Effector CD8-positive, alpha-beta T cell (primary cell): ENCODE results near the gene DDX41.
"Not testable (repeated sequence)": the region's sequence is repeated elsewhere in the genome, so short reads cannot be mapped to it uniquely, and the experiment has no call there.

Experiments used
- DNase-seq: peaks from one replicate; lab custom pipeline; 2025; lab: John Stamatoyannopoulos, UW

The DDX41 gene

GRCh38 chr5:177537389-177538361 lies 20.9 kb upstream of the DDX41 start:
- DNase-seq = no peak

DNA sequence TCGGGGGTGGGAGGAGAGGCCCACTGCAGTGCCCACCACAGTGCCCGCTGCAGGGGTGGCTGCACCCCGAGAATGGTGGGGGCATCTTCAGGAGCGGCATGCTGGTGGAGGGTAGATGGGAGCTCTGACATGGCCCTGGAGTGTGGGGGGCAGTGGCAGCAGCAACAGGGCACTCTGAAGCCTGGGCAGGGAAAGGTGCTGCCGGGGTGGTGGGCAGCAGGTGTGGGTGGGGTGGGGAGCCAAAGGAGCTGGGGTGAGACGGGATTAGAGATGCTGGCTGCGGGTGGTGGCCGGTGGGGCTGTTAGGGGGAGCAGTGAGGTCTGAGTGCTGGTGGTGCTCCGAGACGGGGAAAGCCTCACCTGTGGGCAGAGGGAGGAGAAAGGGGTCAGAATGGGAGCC lies 19.6 kb upstream of the DDX41 start:
- no peak for DNase-seq

- DNase-seq = no peak
Measured at GRCh38 chr5:177535125-177535524, 18.4 kb upstream of the DDX41 start.

DNA sequence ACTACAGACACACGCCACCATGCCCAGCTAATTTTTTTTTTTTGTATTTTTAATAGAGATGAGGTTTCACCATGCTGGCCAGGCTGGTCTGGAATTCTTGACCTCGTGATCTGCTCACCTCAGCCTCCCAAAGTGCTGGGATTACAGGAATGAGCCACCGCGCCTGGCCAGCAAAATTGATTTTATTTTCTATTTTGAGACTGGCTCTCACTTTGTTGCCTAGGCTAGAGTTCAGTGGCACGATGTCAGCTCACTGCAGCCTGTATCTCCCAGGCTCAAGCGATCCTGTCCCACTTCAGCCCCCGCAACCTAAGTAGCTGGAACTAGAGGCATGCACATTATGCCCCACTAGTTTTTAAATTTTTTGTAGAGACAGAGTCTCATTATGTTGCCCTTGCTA lies 17.7 kb upstream of the DDX41 start:
- not testable (repeated sequence) for DNase-seq

DNA sequence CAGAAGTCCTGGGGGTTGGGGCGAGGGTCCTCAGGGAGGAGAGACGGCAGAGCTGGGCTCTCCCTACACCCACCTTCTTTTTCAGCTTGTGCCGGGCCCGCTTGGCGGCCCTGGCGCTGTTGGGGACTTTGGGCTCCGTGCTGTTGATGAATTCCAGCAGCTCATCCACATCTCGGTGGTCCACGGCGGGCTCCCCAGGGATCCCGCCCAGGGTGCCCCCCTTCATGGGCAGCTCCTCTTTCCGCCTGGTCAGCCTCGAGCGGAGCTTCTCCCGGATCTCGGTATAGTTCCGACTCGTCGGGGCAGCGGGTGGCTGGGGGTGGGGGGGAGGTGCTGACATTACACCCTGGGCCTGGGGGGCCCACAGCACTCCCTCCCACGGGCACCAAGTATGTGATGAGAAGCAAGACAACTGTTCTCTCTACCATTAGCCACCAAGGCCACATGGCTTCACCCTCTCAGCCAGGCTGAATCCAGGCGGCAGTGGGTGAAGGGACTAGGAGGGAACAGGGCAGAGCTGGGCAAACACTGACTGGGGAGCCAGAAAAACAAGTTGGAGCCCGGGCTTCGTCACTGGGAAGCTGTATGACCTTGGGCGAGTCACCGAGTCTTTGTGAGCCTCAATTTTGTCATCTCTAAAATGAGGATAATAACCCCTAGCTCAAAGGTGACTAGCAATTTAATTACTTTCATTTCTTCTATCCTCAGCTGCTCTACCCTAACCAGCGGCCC lies 14.6 kb upstream of the DDX41 start:
- no peak for DNase-seq

DNA sequence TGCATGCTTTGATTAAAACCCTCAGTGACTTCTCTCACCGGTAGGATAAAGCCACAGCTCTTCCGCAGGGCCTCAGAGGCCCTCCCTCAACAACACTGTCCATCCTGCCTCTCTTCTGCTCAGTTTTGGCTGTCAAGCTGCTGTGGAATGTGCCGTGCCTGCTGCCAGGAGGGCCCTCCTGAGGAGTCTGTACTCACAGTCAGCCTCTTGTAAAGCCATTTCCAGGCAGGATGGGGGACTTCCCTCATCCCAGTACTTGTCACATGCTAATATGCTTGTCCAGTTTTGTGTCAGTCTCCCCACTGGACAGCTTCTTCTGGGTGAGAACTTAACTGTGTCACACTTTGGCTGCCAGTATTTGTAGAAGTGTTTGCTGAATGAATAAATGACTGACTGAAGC lies 13.9 kb upstream of the DDX41 start:
- no peak for DNase-seq

DNA sequence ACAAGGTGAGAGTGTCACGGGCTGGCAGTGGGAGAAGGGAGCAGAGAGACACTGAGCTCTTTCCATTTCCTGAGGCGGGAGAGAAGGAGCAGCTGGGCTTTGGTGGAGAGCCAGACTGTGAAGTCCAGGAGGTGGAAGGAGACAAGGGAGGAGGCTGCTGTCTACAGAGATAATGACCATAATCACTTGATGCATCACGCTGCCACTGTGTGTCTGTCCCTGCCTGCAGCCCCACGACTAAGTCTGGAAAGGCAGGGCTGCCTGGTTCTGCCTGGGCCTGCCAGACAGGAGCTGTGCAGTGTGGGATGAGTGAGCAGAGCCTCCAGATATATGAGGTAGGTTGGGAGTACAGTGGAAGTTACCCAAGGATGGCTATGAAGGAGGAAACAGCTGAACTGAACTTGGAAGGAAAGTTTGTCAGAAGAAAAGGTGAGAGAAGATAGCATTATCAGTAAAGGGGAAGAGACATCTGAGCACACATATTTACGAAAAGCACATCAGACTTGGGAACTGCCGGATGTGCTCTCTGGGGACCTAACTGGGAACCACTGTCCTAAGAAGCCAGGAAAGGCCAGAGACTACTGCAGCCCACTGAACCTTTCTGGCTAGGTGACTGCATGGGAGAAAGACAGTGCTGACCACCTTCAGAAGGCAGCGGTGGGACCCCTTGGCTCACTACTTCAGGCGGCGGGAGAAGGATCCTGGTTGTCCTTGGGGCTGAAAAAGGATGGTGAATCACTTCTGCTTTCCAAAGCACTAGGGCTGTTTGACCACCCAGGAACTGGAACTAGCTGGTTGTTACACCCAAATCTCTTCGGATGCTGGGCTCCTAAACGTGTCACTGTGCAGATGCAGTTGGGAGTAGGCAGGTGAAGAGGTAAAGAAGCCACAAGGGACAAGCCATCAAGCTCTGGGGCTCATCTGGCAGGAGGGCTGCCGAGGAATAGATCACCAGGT lies 12.8 kb upstream of the DDX41 start:
- DNase-seq = no peak

DNA sequence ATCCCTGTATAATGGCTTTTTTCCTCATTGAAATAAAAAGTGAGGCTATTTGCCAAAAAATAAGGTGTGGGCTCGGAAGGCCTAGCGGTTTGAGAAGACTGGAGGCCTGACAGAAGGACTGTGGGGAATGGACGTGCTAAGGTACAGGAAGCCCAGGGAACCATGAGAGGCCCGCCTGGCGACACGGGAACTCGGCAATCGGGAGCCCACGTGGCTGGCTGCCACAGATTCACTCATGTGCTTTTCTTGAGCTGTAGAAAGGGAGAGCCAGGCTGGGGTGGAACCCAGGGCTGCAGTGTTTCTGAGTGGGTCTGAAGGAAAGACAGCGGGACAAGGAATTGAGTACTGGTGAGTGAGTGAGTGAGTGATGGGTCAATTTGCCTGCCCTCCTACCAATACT lies 11.9 kb upstream of the DDX41 start:
- no peak for DNase-seq

- no peak for DNase-seq
Measured at GRCh38 chr5:177527595-177527994, 10.8 kb upstream of the DDX41 start.

- no peak for DNase-seq
Measured at GRCh38 chr5:177526791-177527190, 10.0 kb upstream of the DDX41 start.

- no peak for DNase-seq
Measured at GRCh38 chr5:177526191-177526590, 9.4 kb upstream of the DDX41 start.

DNA sequence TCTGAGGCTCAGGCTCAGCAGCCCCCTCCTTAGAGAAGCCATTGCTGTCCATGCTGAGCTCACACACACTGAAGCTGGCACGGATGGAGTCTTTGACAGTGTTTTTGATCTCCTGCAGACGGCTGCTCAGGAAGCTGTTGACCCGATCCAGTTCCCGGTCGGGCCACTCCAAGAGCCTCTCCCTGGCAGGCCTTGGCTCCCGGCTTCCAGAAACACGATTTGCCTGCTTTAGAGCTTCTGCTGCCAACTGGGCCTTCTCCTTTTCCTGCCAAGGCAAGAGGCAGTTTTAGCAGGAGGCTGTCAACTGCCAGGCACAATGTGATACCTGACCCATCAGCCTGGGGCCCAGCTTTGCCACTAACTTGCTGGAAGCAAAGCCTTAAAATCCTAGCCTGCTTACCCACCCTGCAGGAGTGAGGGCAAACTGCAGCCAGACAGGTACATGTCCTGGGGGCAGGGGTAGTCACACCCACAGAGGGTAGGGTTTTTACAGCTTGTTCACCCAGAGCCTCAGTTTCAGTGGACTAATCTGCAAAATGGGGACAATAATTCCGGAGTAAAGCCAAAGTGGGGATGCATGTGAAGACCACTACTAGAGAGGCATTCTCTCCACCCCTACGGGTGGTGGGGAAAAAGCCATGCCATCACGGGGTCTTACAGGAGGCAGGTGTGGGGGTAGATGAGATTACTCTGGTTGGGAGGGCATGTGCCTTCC lies 8.3 kb upstream of the DDX41 start:
- DNase-seq = no peak

DNA sequence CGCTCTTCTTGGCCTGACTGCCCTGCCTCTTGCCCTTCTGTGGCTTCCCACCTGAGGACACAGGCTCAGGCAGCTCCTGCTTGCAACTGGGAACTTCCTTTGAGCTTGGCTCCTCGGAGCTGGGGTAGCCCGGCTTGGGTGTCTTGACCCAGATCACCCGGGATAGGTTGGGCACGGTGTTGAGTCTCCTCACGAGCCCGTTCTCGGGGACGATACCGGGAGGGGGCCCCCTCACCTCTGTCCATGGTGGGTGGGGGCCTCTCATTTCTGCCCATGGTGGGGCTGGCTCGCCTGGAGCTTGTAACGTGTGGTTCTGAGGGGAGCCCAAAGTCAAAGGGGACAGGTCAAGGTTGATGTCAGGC lies 7.8 kb upstream of the DDX41 start:
- no peak for DNase-seq

DNA sequence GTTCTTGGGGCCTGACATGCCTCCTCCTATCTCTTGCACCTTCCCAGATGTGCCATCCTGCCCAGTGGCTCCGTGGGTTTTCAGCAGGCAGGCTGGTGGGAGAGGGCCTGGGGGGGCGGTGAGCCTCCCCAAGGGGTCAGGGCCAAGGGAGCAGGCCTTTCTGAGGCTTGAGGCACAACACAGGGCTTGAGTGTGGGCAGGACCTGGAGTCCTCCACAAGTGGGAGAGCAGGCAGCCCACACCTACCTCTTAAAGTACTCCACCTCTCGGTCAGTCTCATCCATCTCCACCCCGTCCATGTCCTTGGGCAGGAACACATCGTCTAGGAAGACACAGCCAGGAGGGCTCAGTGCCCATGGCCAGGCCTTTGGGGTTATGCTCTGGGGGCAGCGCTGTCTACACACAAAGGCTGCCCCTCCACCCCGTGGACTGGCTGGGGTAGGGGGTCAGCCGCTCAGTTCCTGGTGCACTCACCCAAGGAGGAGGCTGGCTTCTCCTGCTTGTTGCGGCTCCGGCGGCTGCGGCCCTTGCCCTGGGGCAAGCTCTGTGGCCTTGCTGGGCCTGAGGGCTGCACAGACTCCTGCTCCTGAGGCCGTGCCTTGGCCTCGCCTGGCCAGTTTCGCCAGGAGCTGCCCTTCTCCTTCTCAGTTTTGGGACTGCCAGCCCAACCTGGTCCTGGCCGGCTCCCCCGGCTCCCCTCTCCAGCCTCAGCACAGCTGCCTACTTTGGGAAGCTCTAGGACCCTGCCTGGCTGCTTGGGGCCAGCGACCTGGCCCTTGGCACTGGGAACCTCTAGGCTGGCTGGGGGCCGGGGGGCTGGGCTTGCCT lies 7.2 kb upstream of the DDX41 start:
- DNase-seq = no peak

DNA sequence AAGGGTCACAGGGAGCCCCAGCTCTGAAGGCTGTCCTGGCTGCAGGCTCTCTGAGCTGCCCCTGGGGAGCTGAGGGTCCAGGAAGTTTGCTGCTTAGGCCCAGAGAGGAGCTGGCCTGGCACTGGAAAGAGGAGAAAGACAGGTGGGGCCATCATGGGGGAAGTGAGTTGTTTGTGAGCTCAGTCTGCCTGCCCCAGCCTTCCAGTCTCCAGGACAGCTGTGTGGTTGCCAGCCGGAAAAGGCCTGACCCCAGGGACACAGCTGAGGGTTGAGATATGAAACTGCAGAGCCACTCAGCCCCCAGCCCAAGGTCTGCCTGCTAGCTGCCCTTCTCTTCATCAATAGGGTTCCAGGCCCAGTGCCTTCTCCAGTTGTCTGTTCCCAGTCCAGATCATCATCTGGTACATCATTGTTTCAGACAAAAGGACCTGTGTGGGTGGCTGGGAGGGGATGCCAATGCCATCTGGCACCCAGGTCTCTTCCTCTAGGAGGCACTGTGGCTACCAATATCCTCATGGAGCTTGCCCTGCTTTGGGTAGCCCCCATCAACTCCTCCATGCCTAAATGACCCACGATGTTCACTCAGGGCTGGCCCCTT lies 4.3 kb upstream of the DDX41 start:
- DNase-seq = no peak

- no peak for DNase-seq
Measured at GRCh38 chr5:177520271-177520670, 3.5 kb upstream of the DDX41 start.

GRCh38 chr5:177519463-177520235 lies 2.9 kb upstream of the DDX41 start:
- DNase-seq = no peak

- no peak for DNase-seq
Measured at GRCh38 chr5:177515580-177515979, 1.2 kb downstream of the DDX41 start.

- no peak for DNase-seq
Measured at GRCh38 chr5:177514541-177514940, 2.2 kb downstream of the DDX41 start.
